Mucosa of stomach (tissue), 1 donor: ENCODE results near the gene NMNAT2.

Experiments
- H3K27me3 ChIP-seq: one replicate; pipeline ENCODE4 v1.7.0; 2013; ENCODE audit warnings: mild to moderate bottlenecking, low read length; ENCODE audit not compliant: control insufficient read depth, insufficient read depth
- H3K36me3 ChIP-seq: one replicate; pipeline ENCODE4 v1.7.0; 2013; ENCODE audit warnings: low read length; ENCODE audit not compliant: control insufficient read depth, insufficient read depth
- H3K4me1 ChIP-seq: one replicate; pipeline ENCODE4 v1.7.0; 2013; ENCODE audit warnings: mild to moderate bottlenecking, low read length; ENCODE audit not compliant: control insufficient read depth, insufficient read depth
- H3K4me3 ChIP-seq: one replicate; pipeline ENCODE4 v1.7.0; 2013; ENCODE audit warnings: low read length
- H3K9ac ChIP-seq: one replicate; pipeline ENCODE4 v1.7.0; 2013; ENCODE audit warnings: mild to moderate bottlenecking, low read length, moderate library complexity
- H3K9me3 ChIP-seq: one replicate; pipeline ENCODE4 v1.7.0; 2013; ENCODE audit warnings: mild to moderate bottlenecking, low read length, moderate library complexity; ENCODE audit not compliant: control insufficient read depth
- donor health status: Pancreatic carcinoma.

Gene NMNAT2

DNA sequence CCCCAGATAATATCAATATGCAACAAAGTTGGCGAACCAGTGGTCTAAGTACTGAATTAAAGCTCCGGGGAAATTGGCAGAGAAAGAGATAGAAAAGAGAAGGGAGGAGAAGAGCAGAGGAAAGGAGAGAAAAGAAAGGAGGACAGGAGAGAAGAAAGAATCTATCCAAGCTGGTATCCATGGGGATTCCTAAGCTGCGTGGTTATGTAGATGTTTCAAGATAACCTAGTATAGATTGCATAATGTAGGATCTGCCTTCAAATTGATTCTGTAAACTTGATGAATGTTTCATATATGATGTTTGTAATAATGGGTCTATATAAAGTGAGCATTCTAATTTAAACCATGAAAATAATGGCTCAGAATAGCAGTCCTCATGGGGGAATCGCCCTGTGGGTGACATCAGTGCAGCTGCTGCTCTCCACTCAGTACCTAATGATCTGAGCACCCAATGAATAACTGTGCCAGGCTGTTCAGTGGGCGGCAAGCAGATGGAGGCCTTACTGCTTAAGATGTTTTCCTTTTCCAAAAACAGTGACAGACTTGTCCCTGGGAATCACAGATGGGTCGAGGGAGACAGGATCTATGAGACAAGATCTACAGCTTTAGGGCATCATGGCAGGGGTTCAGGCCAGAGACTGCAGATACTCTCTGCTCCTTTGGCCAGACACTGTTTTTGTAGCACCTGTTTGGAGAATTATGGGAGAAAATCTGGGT, 154.1 kb downstream of the NMNAT2 start:
- H3K36me3 ChIP-seq: no peaks in the 10 kb centered on the region
- no peaks in the 10 kb centered on the region for H3K4me1 ChIP-seq
- no peaks in the 10 kb centered on the region for H3K9me3 ChIP-seq
- H3K4me3 ChIP-seq: no peak overlapping the region
- H3K9ac ChIP-seq: no peak overlapping the region
- H3K27me3 ChIP-seq: no peaks in the 10 kb centered on the region

DNA sequence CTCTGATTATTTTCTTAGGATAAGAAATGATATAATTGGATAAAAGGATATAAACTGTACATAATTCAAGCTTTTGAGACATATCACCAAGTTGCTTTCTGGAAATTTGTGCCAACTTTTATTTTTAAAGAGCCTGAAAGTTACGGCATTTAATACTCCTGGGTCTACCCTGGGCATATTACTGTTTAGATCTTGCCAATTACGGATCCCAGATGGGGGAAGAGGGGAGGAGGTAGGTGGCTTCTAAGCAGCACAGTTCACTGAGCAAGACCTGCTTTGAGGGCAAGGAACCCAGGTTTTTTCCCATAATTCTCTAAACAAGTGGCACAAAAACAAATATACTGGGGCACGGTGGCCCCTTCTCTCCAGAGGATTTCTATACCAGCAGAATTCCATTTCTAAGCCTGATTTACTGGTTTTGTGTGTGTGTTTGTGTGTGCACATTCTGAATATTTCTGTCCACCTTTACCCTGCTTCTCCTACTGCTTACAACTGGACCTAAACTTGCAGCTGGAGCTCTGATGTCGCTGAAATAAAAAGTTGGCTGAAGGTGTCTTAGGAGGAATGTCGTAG, 155.5 kb downstream of the NMNAT2 start:
- Histone ChIP-seq H3K27me3 (no peaks in the 10 kb centered on the region), H3K9ac (no peak overlapping the region), H3K36me3 (no peaks in the 10 kb centered on the region), H3K9me3 (no peaks in the 10 kb centered on the region), H3K4me1 (no peaks in the 10 kb centered on the region), H3K4me3 (no peak overlapping the region)

DNA sequence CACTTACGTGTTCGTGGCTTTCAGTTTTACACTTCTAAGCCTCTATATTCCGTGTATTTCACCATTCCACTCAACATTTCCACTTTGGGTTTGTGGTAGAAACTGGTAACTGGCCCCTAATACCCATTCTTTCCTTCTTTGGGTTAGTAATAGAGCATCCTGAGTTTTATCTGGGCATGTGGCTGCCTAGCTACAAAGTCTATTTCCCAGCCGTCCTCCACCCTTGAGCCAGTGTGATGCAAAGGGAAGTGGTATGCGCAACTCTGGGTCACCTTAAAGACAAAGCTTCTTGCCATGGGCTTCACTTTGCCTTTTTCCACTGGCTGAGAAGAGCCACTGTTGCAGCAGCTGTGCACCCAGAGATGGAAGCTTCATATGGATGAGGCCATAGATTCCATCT, 158.3 kb downstream of the NMNAT2 start:
- Histone ChIP-seq H3K4me3 (no peak overlapping the region), H3K27me3 (no peaks in the 10 kb centered on the region), H3K9ac (no peak overlapping the region), H3K9me3 (no peaks in the 10 kb centered on the region), H3K36me3 (no peaks in the 10 kb centered on the region), H3K4me1 (no peaks in the 10 kb centered on the region)

DNA sequence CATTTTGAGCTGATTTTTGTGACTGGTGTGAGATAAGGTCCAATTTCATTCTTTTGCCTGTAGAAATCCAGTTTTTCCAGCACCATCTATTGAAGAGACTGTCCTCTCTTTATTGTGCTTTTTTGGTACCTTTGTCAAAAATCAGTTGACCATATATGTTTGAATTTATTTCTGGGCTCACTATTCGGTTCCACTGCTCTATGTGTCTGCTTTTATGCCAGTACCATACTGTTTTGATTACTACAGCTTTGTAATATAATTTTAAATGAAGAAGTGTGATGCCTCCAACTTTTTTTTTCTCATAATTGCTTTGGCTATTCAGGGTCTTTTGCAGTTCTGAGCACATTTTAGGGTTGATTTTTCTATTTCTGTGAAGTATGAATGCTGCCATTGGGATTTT, 163.1 kb downstream of the NMNAT2 start:
- H3K4me3 ChIP-seq: no peak overlapping the region
- H3K4me1 ChIP-seq: no peaks in the 10 kb centered on the region
- H3K9ac ChIP-seq: no peak overlapping the region
- no peaks in the 10 kb centered on the region for H3K36me3 ChIP-seq
- H3K9me3 ChIP-seq: no peaks in the 10 kb centered on the region
- no peaks in the 10 kb centered on the region for H3K27me3 ChIP-seq

DNA sequence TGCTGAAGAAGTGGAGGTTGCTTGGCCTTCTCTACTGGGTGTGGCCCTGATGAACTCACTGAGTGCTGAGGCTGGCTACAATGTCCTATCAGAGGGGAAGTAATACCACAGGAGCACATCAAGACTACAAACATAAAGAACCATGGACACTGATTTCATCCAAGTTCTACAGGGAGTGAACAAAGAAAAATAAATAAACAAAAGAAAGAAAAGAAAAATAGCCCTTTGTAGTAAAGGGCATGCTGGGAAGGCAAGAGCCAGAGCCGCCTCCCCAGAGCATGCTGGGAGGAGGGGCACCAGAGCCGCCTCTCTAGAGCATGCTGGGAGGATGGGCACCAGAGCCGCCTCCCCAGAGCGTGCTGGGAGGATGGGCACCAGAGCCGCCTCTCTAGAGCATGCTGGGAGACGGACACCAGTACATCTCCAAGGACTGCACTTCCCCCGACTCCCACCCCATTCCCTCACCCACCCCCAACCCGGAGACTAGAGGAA, 166.2 kb downstream of the NMNAT2 start:
- no peaks in the 10 kb centered on the region for H3K36me3 ChIP-seq
- peaks cover 4% of the 10 kb centered on the region for H3K4me1 ChIP-seq
- H3K4me3 ChIP-seq: no peak overlapping the region
- H3K27me3 ChIP-seq: no peaks in the 10 kb centered on the region
- no peaks in the 10 kb centered on the region for H3K9me3 ChIP-seq
- H3K9ac ChIP-seq: no peak overlapping the region

DNA sequence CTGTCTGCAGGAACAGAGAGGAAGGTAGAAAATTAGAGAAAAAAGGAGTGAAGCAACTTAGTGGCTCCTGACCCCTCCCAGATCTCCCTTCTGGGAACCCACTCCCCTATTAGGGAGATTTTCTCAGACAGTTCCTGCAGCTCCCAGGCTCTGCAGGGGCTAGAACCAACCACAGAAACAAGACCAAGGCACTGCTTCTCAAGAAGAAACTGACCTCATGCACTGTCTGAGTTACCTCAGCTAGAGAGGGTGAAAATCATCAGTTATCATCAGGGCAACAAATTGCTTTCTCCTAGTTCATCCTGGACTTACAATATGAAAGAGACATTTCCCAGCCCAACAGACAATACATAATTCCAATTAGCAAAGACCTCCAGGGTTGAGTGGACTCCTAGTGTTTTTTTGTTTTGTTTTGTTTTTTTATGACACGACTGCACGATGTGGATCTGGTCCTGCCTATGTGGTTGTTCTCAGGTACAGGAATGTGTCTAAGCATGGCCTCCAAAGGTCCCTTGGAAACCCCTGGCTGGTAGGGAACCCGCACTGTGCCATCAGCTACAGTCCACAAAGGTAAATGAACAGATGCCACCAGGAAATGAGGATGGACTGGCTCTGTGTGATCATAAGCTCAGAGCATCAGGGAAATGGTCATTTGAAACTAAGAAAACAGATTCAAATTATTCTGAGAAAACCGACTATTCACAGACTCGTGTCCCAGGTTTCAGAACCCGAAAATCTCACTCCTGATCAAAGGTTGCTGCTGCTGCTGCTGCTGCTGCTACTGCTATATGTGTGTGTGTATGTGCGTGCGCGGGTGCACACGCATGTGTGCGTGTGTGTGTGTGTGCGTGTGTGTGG, 166.8 kb downstream of the NMNAT2 start:
- Histone ChIP-seq H3K27me3 (no peaks in the 10 kb centered on the region), H3K9me3 (no peaks in the 10 kb centered on the region), H3K36me3 (no peaks in the 10 kb centered on the region), H3K4me1 (peaks cover 5% of the 10 kb centered on the region), H3K9ac (no peak overlapping the region), H3K4me3 (no peak overlapping the region)

DNA sequence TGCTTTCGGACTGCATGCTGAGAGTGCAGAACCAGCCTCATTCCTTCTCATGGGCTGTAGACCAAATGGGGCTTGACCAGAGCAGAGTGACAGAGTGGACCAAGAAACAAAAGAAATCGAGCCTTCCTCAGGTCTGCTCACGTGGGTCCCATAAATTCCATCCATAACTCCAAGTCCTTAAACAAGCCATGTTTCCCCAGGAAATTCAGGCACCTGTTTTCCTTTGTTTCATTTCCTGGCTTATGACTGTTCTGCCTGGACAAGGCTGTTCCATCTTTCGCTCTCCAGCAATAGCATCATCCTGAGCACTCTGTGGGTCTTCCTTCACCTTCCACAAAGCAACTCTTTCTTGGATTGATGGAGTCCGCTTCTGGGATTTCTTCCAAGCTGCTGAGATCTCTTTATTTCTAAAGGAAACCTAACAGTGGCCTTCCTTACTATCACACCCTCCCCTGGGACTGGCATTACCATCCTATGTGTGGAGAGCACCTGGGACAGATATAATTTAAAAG, 168.2 kb downstream of the NMNAT2 start:
- Histone ChIP-seq H3K9me3 (no peaks in the 10 kb centered on the region), H3K36me3 (no peaks in the 10 kb centered on the region), H3K9ac (no peak overlapping the region), H3K4me3 (no peak overlapping the region), H3K4me1 (peaks cover 5% of the 10 kb centered on the region), H3K27me3 (no peaks in the 10 kb centered on the region)

DNA sequence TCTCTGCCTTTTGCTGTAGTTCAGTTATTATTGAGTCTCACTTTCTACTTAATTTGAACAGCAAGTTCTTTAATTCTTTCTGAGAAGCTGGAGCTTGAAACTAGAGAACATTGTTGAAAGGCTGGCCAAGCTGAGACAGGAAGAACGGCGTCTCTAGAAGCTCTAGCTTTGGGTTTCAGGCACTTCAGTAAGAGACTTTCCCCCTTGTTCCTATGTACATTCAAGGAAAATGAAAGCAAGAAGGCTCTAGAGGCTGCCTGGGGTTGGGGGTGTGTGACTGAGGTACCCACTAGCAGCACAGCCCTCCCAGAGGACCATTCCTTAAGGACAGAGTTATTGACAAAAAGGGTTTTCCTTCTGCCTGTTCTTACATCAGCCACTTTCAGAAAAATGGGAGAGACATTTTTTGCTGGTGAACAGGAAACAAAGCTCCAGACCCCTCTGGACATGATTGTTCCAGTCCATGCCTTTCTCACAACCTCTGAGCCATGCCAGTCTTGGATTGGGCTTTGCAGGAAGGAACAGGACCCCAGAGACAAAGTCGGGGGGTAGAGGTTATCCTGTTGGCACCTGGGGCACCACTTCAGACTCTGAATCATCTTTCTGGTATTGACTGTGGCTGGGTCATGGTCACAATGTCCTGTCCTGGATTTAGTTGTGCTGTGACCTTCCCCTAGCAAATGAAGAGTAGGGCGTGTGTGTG, 169.0 kb downstream of the NMNAT2 start:
- Histone ChIP-seq H3K27me3 (no peaks in the 10 kb centered on the region), H3K9me3 (no peaks in the 10 kb centered on the region), H3K9ac (no peak overlapping the region), H3K4me1 (peaks cover 5% of the 10 kb centered on the region), H3K36me3 (no peaks in the 10 kb centered on the region), H3K4me3 (no peak overlapping the region)

DNA sequence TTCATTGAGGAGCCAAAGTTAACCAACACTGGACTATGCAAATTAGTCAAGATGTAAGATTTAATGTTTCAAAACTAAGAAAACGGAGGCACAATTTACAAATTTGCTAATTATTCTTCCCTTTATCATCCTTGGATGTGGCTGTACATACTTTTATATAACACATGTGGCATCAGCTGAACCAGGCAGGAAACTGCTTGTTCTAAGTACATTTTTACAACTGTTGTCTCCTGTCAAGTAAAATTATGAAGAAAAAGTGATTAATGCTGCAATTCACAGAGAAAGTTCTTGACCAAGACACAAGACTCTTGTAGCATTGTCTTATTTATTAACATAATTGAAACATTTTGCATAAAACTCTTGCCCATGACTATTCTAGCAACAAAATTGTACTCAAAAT, 170.2 kb downstream of the NMNAT2 start:
- Histone ChIP-seq H3K9me3 (no peaks in the 10 kb centered on the region), H3K27me3 (no peaks in the 10 kb centered on the region), H3K4me1 (peaks cover 5% of the 10 kb centered on the region), H3K9ac (no peak overlapping the region), H3K4me3 (no peak overlapping the region), H3K36me3 (no peaks in the 10 kb centered on the region)

DNA sequence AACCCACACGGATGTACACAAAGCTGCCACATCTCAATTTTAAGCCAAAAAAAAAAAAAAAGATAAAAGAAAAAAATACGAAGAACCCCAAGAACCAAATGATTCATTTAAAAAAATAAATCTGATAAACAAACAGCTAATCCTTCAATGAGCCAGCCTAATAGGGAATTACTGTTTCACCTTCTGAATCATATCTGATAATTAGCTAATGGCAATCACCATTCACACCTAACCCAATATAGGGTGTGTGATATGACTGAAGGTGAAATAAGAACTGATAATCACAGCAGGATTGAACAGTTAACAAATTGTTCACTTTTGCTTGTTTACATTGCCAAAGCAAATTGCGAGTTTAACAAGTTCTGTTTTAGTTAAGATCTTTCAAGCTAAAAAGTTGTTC, 170.7 kb downstream of the NMNAT2 start:
- Histone ChIP-seq H3K9me3 (no peaks in the 10 kb centered on the region), H3K4me3 (no peak overlapping the region), H3K27me3 (no peaks in the 10 kb centered on the region), H3K4me1 (peaks cover 5% of the 10 kb centered on the region), H3K9ac (no peak overlapping the region), H3K36me3 (no peaks in the 10 kb centered on the region)

DNA sequence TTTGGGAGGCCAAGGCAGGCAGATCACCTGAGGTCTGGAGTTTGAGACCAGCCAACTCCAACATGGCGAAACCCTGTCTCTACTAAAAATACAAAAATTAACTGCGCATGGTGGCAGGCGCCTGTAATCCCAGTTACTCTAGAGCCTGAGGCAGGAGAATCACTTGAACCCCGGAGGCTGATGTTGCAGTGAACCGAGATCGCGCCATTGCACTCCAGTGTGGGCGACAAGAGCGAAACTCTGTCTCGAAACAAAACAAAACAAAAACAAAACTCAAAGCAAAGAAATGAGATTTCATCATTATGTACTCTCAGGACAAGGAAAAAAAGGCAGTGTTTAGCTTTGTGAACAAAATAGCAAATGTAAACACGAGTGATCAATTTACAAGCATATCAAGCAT, 171.1 kb downstream of the NMNAT2 start:
- Histone ChIP-seq H3K9me3 (no peaks in the 10 kb centered on the region), H3K4me3 (no peak overlapping the region), H3K9ac (no peak overlapping the region), H3K27me3 (no peaks in the 10 kb centered on the region), H3K36me3 (no peaks in the 10 kb centered on the region), H3K4me1 (peaks cover 5% of the 10 kb centered on the region)
